IPS-15b (cell line): Measurements from ENCODE around the gene CDC45.

Experiments used
- H3K27me3 ChIP-seq: one replicate; pipeline ENCODE4 v1.6.1; 2013; ENCODE audit warnings: low read length; ENCODE audit not compliant: control insufficient read depth, insufficient read depth
- H3K36me3 ChIP-seq: one replicate; pipeline ENCODE4 v1.6.1; 2013; ENCODE audit warnings: low read length; ENCODE audit not compliant: control insufficient read depth, insufficient read depth
- H3K4me1 ChIP-seq: one replicate; pipeline ENCODE4 v1.6.1; 2013; ENCODE audit warnings: mild to moderate bottlenecking, low read length; ENCODE audit not compliant: control insufficient read depth, insufficient read depth
- H3K4me3 ChIP-seq: one replicate; pipeline ENCODE4 v1.5.1; 2013; ENCODE audit warnings: low read depth, low read length
- H3K9ac ChIP-seq: one replicate; pipeline ENCODE4 v1.6.1; 2013; ENCODE audit warnings: low read depth, mild to moderate bottlenecking, low read length
- H3K9me3 ChIP-seq: one replicate; pipeline ENCODE4 v1.6.1; 2013; ENCODE audit warnings: mild to moderate bottlenecking, low read length; ENCODE audit not compliant: control insufficient read depth, insufficient read depth

CDC45 gene

DNA sequence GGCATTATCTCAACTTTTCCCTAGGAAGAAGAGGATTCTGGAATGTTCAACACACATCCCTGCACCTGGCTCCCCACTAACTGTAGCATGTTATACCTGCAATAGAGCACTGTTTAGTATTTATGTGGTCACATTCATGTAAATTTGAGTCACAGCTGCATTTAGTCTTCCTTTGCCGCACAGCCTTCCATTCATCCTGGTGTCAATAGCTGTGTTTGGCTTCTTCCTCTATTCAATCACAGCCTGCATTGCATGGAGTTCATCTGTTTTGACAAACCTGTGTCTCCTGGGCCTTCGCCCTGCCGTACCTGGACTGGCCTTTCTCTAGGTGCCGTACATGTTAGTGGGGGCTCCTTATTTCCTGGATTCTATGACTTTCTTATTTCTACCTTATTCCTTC, 28.1 kb upstream of the CDC45 start:
- peaks cover 25% of the 10 kb centered on the region for H3K36me3 ChIP-seq
- H3K9me3 ChIP-seq: no peaks in the 10 kb centered on the region
- H3K27me3 ChIP-seq: peaks cover under 1% of the 10 kb centered on the region
- no peaks in the 10 kb centered on the region for H3K4me1 ChIP-seq
- no peak overlapping the region for H3K4me3 ChIP-seq
- no peak overlapping the region for H3K9ac ChIP-seq

DNA sequence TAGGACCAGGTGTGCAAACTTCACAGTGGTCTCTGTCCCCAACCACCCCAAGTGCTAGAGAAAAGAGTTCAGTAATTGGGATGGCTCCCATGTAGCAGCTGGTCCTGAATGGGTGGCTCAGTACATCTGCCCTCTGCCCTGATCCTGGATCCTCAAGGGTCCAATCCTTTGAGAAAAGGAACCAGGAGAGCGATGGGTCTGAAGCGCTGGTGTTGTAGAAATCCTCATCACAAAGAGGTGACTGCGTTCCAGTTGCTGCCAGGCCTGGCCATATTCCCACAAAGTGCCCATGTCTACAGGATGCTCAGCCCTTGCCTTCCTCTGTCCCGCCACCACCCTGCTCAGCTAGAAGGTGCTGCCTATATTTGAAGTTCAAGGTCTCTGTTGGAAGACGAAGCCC, 26.0 kb upstream of the CDC45 start:
- Histone ChIP-seq H3K4me3 (no peak overlapping the region), H3K27me3 (no peaks in the 10 kb centered on the region), H3K36me3 (peaks cover 34% of the 10 kb centered on the region), H3K9ac (no peak overlapping the region), H3K9me3 (no peaks in the 10 kb centered on the region), H3K4me1 (no peaks in the 10 kb centered on the region)

DNA sequence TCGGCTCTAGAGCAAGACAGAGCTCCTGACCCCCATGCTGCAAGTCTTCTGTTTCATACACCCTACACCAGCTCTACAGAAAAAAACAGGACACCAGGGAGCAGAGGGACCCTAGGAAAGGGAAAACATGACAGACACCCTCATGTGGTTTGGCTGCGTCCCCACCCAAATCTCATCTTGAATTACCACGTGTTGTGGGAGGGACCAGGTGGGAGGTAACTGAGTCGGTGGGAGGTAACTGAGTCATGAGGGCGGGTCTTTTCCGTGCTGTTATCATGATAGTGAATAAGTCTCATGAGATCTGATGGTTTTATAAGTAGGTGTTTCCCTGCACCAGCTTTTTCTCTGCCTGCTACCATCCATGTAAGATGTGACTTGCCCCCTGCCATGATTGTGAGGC, 25.6 kb upstream of the CDC45 start:
- no peaks in the 10 kb centered on the region for H3K4me1 ChIP-seq
- no peak overlapping the region for H3K4me3 ChIP-seq
- H3K9ac ChIP-seq: no peak overlapping the region
- H3K9me3 ChIP-seq: no peaks in the 10 kb centered on the region
- H3K36me3 ChIP-seq: peaks cover 34% of the 10 kb centered on the region
- H3K27me3 ChIP-seq: no peaks in the 10 kb centered on the region

- Histone ChIP-seq H3K36me3 (peaks cover 35% of the 10 kb centered on the region), H3K9ac (no peak overlapping the region), H3K27me3 (no peaks in the 10 kb centered on the region), H3K4me3 (no peak overlapping the region), H3K4me1 (no peaks in the 10 kb centered on the region), H3K9me3 (no peaks in the 10 kb centered on the region)
Observed at GRCh38 chr22:19455033-19455432, 24.7 kb upstream of the CDC45 start.

GRCh38 chr22:19455585-19456370, 23.9 kb upstream of the CDC45 start:
- no peaks in the 10 kb centered on the region for H3K4me1 ChIP-seq
- no peak overlapping the region for H3K9ac ChIP-seq
- no peak overlapping the region for H3K4me3 ChIP-seq
- no peaks in the 10 kb centered on the region for H3K9me3 ChIP-seq
- peaks cover 42% of the 10 kb centered on the region for H3K36me3 ChIP-seq
- no peaks in the 10 kb centered on the region for H3K27me3 ChIP-seq

- Histone ChIP-seq H3K27me3 (no peaks in the 10 kb centered on the region), H3K9ac (no peak overlapping the region), H3K4me3 (no peak overlapping the region), H3K36me3 (peaks cover 40% of the 10 kb centered on the region), H3K4me1 (no peaks in the 10 kb centered on the region), H3K9me3 (no peaks in the 10 kb centered on the region)
Observed at GRCh38 chr22:19456541-19456940, 23.2 kb upstream of the CDC45 start.

- Histone ChIP-seq H3K9me3 (no peaks in the 10 kb centered on the region), H3K4me3 (no peak overlapping the region), H3K36me3 (peaks cover 38% of the 10 kb centered on the region), H3K4me1 (no peaks in the 10 kb centered on the region), H3K27me3 (no peaks in the 10 kb centered on the region), H3K9ac (no peak overlapping the region)
Observed at GRCh38 chr22:19457828-19458428, 21.8 kb upstream of the CDC45 start.

- no peaks in the 10 kb centered on the region for H3K9me3 ChIP-seq
- no peak overlapping the region for H3K4me3 ChIP-seq
- H3K36me3 ChIP-seq: peaks cover 38% of the 10 kb centered on the region
- no peaks in the 10 kb centered on the region for H3K4me1 ChIP-seq
- no peak overlapping the region for H3K9ac ChIP-seq
- H3K27me3 ChIP-seq: no peaks in the 10 kb centered on the region
Observed at GRCh38 chr22:19460036-19460435, 19.7 kb upstream of the CDC45 start.

GRCh38 chr22:19461506-19461905, 18.2 kb upstream of the CDC45 start:
- H3K27me3 ChIP-seq: no peaks in the 10 kb centered on the region
- no peak overlapping the region for H3K9ac ChIP-seq
- peaks cover 37% of the 10 kb centered on the region for H3K36me3 ChIP-seq
- no peak overlapping the region for H3K4me3 ChIP-seq
- no peaks in the 10 kb centered on the region for H3K4me1 ChIP-seq
- no peaks in the 10 kb centered on the region for H3K9me3 ChIP-seq

GRCh38 chr22:19463008-19463407, 16.7 kb upstream of the CDC45 start:
- Histone ChIP-seq H3K9ac (no peak overlapping the region), H3K27me3 (no peaks in the 10 kb centered on the region), H3K9me3 (no peaks in the 10 kb centered on the region), H3K4me1 (no peaks in the 10 kb centered on the region), H3K36me3 (peaks cover 44% of the 10 kb centered on the region), H3K4me3 (no peak overlapping the region)

- H3K27me3 ChIP-seq: no peaks in the 10 kb centered on the region
- peaks cover 48% of the 10 kb centered on the region for H3K36me3 ChIP-seq
- H3K4me1 ChIP-seq: no peaks in the 10 kb centered on the region
- H3K9ac ChIP-seq: no peak overlapping the region
- no peaks in the 10 kb centered on the region for H3K9me3 ChIP-seq
- no peak overlapping the region for H3K4me3 ChIP-seq
Observed at GRCh38 chr22:19463491-19464469, 15.9 kb upstream of the CDC45 start.
